Left ventricle myocardium inferior (tissue), 1 donor: ENCODE results near the gene SCT. TPM values are rescaled to one million over a fixed set of nuclear protein-coding genes. Genes with fewer than 3 reads are reported as not detected.
"Not testable (repeated sequence)": the region's sequence is repeated elsewhere in the genome, so short reads cannot be mapped to it uniquely, and the experiment has no call there.

Source experiments
- DNase-seq: peaks from one replicate; pipeline ENCODE4 v3.0.0-alpha.2; 2020
- H3K27ac ChIP-seq: fragments of 200-600 bp; replicated peaks from 2 replicates; pipeline ENCODE4 v1.8.0; 2021
- H3K27me3 ChIP-seq: fragments of 200-600 bp; 2 replicates; pipeline ENCODE4 v1.8.0; 2021; ENCODE audit warnings: low read depth
- H3K36me3 ChIP-seq: fragments of 200-600 bp; 2 replicates; pipeline ENCODE4 v1.8.0; 2021
- H3K4me1 ChIP-seq: fragments of 200-600 bp; 2 replicates; pipeline ENCODE4 v1.8.0; 2021
- H3K4me3 ChIP-seq: fragments of 200-600 bp; 2 replicates; pipeline ENCODE4 v1.8.0; 2021; ENCODE audit warnings: mild to moderate bottlenecking, moderate library complexity
- H3K9me3 ChIP-seq: fragments of 200-600 bp; replicated peaks from 2 replicates; pipeline ENCODE4 v1.8.0; 2021
- CTCF ChIP-seq: fragments of 200-600 bp; IDR thresholded peaks from 2 replicates; pipeline ENCODE4 v1.8.0; 2021; ENCODE audit warnings: antibody characterized with exemption, mild to moderate bottlenecking, borderline replicate concordance
- intact Hi-C: fragments of 100-400 bp; cut with micrococcal nuclease; formaldehyde crosslinking; loops from one replicate; pipeline ENCODE4 v1.11.0; 2022
- total RNA-seq: library from RNA; stranded (reverse); fragmentation: NEBNext Ultra II Directional; extraction: Animal tissue kit (Norgen Biotek cat#: 25700); gene quantifications from one replicate; pipeline ENCODE4 v1.2.1, GENCODE V29; 2021
- donor health status: DM: no; HTN: yes; CAD: no; lungs with severe emphysema.

Gene SCT
- total RNA-seq, 1 donor from 2014 or later = not detected

- no peaks in the 10 kb centered on the region for H3K9me3 ChIP-seq
- intact Hi-C loops = no loop called here
- H3K36me3 ChIP-seq = peaks cover 49% of the 10 kb centered on the region
- H3K4me3 ChIP-seq = no peak overlapping the region
- no peaks in the 10 kb centered on the region for H3K27me3 ChIP-seq
- TF ChIP-seq CTCF = no peak
- no peak overlapping the region for H3K27ac ChIP-seq
- no peak for DNase-seq
- no peaks in the 10 kb centered on the region for H3K4me1 ChIP-seq
These were observed 23.5 kb upstream of the SCT start for GRCh38 chr11:650482-650881.

DNA sequence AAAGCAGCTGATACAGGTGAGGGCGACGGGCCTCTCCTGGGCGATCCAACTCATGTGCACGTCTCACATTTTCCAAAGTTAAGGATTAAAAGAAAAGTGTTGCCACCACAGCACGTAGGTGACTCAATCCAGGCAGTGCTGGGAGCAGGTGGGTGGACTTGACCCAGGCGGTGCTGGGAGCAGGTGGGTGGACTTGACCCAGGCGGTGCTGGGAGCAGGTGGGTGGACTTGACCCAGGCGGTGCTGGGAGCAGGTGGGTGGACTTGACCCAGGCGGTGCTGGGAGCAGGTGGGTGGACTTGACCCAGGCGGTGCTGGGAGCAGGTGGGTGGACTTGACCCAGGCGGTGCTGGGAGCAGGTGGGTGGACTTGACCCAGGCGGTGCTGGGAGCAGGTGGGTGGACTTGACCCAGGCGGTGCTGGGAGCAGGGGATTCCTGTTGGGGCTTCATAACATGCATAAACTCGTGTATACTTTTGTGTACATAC lies 20.7 kb upstream of the SCT start:
- H3K9me3 ChIP-seq, H3K27me3 ChIP-seq, DNase-seq, H3K27ac ChIP-seq, intact Hi-C loops, H3K4me1 ChIP-seq, H3K4me3 ChIP-seq: not testable (repeated sequence)
- peaks cover 54% of the 10 kb centered on the region for H3K36me3 ChIP-seq

- Histone ChIP-seq H3K4me1 (no peaks in the 10 kb centered on the region), H3K4me3 (no peak overlapping the region), H3K27me3 (no peaks in the 10 kb centered on the region), H3K9me3 (no peaks in the 10 kb centered on the region), H3K36me3 (peaks cover 46% of the 10 kb centered on the region), H3K27ac (no peak overlapping the region)
- TF ChIP-seq CTCF = no peak
- intact Hi-C loops = no loop called here
- DNase-seq = no peak
These were observed 19.2 kb upstream of the SCT start for GRCh38 chr11:646214-646613.

- TF ChIP-seq CTCF = no peak
- intact Hi-C loops = no loop called here
- H3K27me3 ChIP-seq = no peaks in the 10 kb centered on the region
- H3K9me3 ChIP-seq = no peaks in the 10 kb centered on the region
- H3K27ac ChIP-seq = no peak overlapping the region
- peaks cover under 1% of the 10 kb centered on the region for H3K4me1 ChIP-seq
- H3K4me3 ChIP-seq = no peak overlapping the region
- DNase-seq = no peak
- peaks cover 39% of the 10 kb centered on the region for H3K36me3 ChIP-seq
These were observed 18.6 kb upstream of the SCT start for GRCh38 chr11:645536-645935.

DNA sequence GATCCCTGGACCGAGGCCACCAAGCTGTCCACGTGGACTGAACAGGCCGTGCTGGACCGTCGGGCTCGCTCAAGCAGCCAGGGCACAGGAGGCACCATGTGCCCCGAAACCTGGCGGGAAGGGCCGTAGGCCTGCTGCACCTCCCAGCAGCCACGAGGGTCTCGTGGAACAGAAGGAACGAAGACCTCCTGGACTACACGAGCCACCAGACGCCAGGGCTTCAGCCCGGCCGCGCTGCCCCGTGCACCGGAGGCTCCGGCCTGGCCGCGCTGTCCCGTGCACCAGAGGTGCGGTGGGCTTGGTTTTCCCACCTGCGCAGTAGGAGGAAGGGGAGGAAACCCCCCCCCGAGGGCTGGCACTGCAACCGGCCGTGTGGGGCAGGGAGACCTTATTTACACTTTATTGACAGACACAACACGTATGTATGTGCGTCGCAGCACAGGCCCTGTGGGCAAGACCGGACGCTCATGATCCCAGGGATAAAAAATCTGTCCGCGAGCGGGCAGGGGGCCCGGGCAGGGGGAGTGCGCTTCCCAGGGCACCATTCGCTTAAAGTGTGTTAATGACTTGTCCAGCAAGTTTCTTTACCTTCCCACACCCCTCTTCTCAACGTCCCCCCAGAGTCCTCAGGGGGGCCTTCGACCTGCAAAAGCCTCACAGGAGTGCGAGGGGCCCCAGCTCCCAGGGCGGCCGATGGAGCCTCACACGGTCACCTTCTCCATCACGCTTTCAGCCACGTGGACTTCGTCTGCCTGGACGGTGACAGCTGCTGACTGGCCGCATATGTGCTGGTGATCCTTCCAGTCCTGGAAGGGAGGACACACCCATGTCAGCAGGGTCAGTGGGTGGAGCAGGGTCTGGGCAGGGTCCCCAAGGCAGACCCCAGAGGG lies 17.1 kb upstream of the SCT start:
- DNase-seq = no peak
- Histone ChIP-seq H3K36me3 (peaks cover 35% of the 10 kb centered on the region), H3K27ac (no peak overlapping the region), H3K27me3 (peaks cover 13% of the 10 kb centered on the region), H3K4me1 (peaks cover 12% of the 10 kb centered on the region), H3K4me3 (no peak overlapping the region), H3K9me3 (no peaks in the 10 kb centered on the region)
- intact Hi-C loops = no loop called here
- no peak for TF ChIP-seq CTCF

GRCh38 chr11:643366-643765 lies 16.4 kb upstream of the SCT start:
- Histone ChIP-seq H3K36me3 (peaks cover 28% of the 10 kb centered on the region), H3K9me3 (no peaks in the 10 kb centered on the region), H3K27ac (no peak overlapping the region), H3K27me3 (peaks cover 21% of the 10 kb centered on the region), H3K4me1 (peaks cover 19% of the 10 kb centered on the region), H3K4me3 (no peak overlapping the region)
- intact Hi-C loops = no loop called here
- no peak for DNase-seq
- TF ChIP-seq CTCF = no peak
